HPDE6-E6E7 (cell line): ENCODE results near the gene STARD9.
A peak's percentile ranks its signal among the peaks of the same experiment; 100 is the strongest.

Experiments used
- DNase-seq: peaks from one replicate; pipeline ENCODE4 v3.0.0; 2011; ENCODE audit warnings: missing footprints; ENCODE audit errors: extremely low spot score

The STARD9 gene

DNA sequence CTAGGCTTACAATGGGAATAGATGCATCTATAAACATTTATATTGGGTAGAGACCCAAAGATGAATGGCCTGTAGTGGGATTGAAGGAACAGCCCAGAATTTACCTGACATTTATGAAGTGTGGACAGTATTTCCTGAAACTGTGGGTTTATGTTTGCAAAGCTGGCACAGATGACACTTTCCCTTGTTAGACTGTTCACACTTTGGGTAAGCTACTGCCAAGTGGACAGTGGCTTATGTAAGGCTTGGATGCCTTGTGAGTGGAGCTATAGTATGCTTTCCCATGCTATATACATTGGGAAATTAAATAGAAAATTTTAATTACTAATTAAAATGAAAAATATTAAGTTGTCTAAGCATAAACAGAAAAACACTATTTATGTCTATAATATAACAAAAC, 48.5 kb downstream of the STARD9 start:
- no peak for DNase-seq

DNA sequence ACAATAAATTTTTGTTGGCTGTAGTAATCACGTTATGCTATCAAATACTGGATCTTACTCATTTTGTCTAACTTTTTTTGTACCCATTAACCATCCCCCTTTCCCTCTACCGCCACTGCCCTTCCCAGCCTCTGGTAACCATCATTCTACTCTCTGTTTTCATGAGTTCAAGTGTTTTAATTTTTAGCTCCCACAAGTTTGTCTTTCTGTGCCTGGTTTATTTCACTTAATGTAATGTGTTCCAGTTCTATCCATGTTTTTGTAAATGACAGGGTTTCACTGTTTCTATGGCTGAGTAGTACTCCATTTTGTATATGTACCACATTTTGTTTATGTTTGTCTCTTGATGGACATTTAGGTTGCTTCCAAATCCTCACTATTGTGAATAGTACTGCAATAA, 52.1 kb downstream of the STARD9 start:
- no peak for DNase-seq

DNA sequence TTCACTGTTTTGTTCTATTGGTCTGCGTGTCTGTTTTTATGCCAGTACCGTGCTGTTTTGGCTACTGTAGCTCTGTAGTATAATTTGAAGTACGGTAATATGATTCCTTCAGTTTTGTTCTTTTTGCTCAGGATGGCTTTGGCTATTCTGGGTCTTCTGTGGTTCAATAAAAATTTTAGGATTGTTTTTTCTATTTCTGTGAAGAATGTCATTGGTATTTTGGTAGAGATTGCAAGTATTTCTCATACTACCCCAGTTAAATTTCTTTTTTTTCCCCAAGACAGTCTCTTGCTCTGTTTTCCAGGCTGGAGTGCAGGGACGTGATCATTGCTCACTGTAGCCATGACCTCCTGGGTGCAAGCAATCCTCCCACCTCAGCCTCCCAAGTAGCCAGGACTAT, 53.4 kb downstream of the STARD9 start:
- DNase-seq, result no peak

DNA sequence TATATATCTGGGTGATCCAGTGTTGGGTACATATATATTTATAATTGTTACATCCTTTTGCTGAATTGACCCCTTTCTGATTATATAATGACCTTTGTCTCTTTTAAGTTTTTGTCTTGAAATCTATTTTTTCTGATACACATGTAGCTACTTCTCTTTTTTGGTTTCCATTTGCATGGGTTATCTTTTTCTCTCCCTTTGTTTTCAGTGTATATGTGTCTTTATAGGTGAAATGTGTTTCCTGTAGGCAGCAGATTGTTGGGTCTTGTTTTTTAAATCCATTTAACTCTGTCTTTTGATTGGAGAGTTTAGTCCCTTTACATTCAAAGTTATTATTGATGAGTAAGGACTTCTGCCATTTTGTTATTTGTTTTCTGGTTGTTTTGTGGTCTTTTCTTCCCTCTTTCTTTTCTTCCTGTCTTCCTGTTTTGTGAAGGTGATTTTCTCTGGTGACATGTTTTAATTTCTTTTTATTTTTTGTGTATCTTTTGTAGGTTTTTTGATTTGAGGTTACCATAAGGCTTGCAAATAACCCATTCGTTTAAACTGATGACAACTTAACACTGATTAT, 56.8 kb downstream of the STARD9 start:
- DNase-seq, result no peak

- DNase-seq, result no peak
Observed at GRCh38 chr15:42640109-42640508, 64.7 kb downstream of the STARD9 start.

GRCh38 chr15:42650208-42651066, 75.0 kb downstream of the STARD9 start:
- peak; percentile 57 for DNase-seq

DNA sequence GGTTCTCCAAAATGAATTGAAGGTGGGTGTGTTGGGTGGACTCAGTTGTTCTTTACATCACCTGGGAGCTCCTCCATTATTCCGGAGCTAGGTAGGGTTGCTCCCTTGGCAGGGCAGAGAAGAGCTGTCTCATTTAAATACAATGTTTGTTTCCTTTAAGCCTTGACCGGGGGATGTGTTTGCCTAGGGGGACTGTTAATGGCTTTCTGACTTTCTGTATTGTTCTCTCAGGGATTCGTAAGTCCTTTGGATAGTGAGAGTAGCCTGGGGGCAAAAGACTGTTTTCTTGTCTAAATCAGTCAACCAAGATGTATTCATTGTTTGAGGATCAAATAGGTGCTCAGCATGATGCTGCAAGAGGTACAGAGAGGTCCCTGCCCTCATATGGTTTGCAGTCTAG, 90.4 kb downstream of the STARD9 start:
- no peak for DNase-seq

DNA sequence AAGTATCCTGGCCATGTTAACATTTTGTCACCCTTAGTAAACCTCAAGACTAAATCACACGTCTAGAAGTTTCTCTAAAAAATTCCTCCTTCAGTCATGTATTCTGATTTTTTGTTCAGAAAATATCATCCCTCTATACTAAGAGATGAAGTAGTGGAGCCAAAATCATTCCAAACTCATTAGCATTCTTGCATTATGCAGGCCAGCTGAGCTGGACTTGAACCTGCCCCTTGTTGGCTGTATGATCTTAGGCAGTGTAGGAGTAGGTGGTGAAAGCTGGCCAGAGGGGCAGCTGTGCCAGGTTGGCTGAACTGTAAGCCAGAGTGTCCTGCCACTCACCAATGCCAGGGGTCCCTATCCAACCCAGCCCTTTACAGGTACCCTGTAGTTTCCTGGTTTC, 92.4 kb downstream of the STARD9 start:
- DNase-seq, result no peak

- no peak for DNase-seq
Observed at GRCh38 chr15:42670451-42670850, 95.0 kb downstream of the STARD9 start.

- DNase-seq, result no peak
Observed at GRCh38 chr15:42672444-42672843, 97.0 kb downstream of the STARD9 start.

DNA sequence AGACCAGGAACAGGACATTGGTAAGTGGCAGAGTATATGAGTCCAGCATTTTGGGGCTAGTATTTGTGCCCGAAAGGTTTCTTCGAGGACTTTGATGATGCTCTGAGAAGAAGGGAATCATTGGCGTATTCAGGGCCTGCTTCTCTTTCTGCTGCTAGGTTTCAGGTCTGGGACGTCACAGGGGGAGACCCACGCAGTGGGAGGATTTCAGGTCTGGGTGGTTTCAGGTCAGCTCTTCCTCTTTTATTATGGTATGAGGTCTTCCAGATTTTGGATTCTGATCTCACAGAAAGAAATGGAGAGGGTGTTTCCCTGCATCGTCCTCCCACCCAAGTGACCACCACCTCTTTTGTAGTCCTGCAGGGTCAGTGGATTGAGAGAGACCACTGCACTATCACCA, 99.1 kb downstream of the STARD9 start:
- DNase-seq, result no peak

DNA sequence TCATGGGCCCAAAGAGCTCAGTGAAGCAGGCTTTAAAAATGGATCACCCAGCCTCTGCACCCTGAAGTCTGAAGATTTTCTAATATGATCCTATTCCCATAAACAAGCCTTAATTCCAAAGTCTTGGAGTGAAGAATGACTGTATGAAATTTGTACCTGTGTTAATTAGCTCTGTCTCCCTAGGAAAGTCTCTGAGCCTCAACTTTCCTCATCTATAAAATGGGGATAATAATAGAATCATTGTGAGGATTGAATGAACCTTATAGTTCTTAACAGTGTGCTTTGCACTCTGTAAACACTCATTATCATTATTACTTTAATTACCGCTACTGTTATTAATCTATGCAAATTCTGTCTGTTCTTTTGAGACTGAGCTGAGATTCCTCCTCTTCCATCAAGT, 99.6 kb downstream of the STARD9 start:
- no peak for DNase-seq

DNA sequence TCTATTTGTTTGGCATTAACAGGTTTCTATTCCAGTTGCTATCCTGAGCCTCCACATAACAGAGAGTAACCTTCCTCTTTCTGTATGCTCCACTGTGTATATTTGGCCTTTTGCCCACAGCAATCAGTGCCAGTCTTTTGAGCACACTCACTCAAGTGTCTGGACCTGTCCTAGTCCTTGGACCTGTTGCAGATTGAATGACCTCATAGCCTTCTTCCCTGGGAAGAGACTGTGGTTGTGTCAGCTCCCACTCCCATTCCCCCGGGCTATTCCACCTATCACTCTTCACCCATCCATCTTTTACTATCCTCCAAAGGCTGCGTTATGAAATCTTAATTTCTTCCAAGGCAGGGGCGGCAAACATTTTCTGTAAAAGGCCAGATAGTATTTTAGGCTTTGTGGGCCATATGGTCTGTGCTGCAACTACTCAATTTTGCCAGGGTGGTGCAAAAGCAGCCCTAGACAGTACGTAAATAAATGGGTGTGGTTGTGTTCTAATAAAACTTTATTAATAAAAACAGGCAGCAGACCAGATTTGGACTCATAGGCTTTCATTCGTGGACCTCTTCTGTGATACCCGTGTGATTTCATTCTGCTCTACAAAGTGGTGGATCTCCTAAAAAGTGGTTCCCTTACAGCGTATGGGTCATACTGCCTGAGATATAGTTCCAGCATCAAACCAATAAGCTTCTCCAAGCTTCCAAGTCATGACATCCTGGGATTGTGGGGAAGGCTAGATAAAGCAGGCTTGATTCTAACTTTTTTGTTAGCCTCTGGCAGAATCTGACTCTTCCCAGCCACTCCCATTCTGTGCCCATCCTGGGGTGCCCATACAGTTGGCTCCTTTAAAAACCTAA, 104.1 kb downstream of the STARD9 start:
- DNase-seq, result peak; percentile 87

- peak; percentile 74 for DNase-seq
Observed at GRCh38 chr15:42680142-42680482, 104.7 kb downstream of the STARD9 start.

DNA sequence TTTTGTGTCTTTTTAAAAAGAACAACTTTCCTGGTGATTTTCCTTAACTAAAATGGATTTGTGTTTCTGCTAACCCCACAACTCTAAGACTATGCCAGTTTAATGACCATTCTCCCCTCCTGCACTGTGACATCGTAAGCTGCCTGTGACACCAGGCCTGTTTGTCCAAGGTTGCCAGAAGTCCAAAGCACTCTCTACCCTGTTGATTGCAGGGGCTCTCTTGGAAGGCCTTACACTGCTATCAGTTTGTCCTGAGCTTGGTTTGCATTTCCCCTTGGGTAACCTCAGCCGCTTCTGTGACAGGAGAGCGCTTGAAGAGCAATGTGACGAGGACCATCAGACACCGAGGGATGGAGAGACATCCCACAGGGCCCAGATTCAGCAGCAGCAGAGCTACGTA, 105.7 kb downstream of the STARD9 start:
- DNase-seq, result no peak

DNA sequence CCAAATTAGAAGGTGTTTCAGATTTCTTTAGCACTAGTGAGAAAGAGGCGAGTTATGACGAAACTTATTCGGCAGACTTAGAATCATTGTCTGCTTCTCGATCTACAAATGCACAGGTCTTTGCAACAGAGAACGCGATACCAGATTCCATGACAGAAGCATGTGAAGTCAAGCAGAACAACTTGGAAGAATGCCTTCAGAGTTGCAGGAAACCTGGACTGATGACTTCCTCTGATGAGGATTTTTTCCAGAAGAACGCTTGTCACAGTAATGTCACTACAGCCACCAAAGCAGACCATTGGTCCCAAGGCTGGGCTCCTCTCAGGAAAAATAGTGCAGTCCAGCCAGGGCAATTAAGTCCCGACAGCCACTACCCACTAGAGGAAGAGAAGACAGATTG, 110.9 kb downstream of the STARD9 start:
- DNase-seq, result no peak

DNA sequence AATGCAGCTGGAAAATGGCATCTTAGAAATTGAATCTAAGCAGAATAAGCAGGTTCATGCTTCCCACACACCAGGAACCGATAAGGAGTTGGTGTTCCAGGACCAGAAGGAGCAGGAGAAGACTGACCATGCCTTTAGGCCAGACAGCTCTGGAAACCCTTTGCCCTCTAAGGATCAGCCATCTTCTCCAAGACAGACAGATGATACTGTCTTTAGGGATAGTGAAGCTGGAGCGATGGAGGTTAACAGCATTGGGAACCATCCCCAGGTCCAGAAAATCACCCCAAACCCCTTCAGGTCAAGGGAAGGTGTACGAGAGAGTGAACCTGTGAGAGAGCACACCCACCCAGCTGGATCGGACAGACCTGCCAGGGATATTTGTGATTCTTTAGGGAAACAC, 112.3 kb downstream of the STARD9 start:
- DNase-seq, result no peak

DNA sequence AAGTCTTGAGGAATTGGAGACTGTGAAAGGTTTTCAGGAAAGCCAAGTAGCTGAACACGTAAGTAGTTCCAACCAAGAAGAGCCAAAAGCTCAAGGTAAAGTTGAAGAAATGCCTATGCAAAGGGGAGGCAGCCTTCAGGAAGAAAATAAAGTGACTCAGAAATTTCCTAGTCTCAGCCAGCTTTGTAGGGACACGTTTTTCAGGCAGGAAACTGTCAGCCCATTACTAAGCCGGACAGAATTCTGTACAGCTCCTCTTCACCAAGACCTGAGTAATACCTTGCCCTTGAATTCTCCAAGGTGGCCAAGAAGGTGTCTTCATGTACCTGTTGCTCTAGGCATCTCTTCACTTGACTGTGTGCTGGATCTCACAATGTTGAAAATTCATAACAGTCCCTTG, 112.9 kb downstream of the STARD9 start:
- no peak for DNase-seq

DNA sequence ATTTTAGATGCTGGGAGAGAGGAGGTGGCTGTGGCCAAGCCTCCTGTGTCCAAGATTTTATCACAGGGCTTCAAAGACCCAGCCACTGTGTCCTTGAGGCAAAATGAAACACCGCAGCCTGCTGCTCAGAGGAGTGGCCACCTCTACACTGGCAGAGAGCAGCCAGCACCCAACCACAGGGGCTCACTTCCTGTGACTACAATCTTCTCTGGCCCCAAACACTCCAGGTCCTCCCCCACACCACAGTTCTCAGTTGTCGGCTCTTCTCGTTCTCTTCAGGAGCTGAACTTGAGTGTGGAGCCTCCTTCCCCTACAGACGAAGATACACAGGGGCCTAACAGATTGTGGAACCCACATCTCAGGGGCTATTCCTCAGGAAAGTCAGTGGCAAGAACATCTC, 115.9 kb downstream of the STARD9 start:
- DNase-seq, result no peak

- no peak for DNase-seq
Observed at GRCh38 chr15:42691770-42692169, 116.4 kb downstream of the STARD9 start.

- DNase-seq, result no peak
Observed at GRCh38 chr15:42692536-42692935, 117.1 kb downstream of the STARD9 start.

- DNase-seq, result no peak
Observed at GRCh38 chr15:42692997-42693396, 117.6 kb downstream of the STARD9 start.

DNA sequence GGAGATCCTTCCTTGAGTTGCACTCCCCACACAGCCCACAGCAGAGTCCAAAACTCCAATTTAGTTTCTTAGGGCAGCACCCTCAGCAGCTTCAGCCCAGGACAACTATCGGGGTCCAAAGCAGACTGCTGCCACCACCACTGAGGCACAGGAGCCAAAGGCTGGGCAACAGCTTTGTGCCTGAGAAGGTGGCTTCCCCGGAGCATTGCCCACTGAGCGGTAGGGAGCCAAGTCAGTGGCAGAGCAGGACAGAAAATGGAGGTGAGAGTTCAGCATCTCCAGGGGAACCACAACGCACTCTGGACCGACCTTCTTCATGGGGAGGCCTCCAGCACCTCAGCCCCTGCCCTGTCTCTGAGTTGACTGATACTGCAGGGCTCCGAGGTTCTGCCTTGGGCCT, 118.1 kb downstream of the STARD9 start:
- DNase-seq, result no peak
